PC-9 (cell line): Measurements from ENCODE around the gene CHCHD2. TPM values are rescaled to one million over a fixed set of nuclear protein-coding genes. Genes with fewer than 3 reads are reported as not detected.

ENCODE experiments used
- BruUV-seq: library from RNA; stranded (reverse); fragments of 400-500 nt; replicated peaks from 2 replicates; lab custom pipeline; 2021; lab: Mats Ljungman, UMichigan
- CTCF ChIA-PET: fragments of 300-600 bp; sonication (Branson Sonifier 250); formaldehyde crosslinking; loops from one replicate; lab custom pipeline; 2022; ENCODE audit warnings: antibody characterized with exemption; lab: Charles Lee
- POLR2A ChIA-PET: fragments of 300-600 bp; sonication (Branson Sonifier 250); formaldehyde crosslinking; loops from one replicate; lab custom pipeline; 2022; ENCODE audit warnings: antibody characterized with exemption; ENCODE audit not compliant: unreplicated experiment; lab: Charles Lee
- DNase-seq, 2 experiments: peaks; one replicate each; pipeline versions ENCODE4 v3.0.0 to v3.0.0-alpha.2; 2015 to 2022; ENCODE audit warnings: mixed read lengths in 1 of 2
- H2AFZ ChIP-seq: fragments of 200-600 bp; sonication (generic); 2 replicates; pipeline ENCODE4 v1.8.1; 2017; ENCODE audit warnings: antibody characterized with exemption
- H3F3A ChIP-seq: fragments of 200-600 bp; sonication (generic); 2 replicates; pipeline ENCODE4 v1.8.1; 2017; ENCODE audit warnings: antibody characterized with exemption, mild to moderate bottlenecking, low read depth; ENCODE audit not compliant: insufficient read depth
- H3K27ac ChIP-seq: fragments of 200-600 bp; sonication (generic); 2 replicates; pipeline ENCODE4 v1.6.1; 2016; ENCODE audit warnings: mixed run types
- H3K27me3 ChIP-seq: fragments of 200-600 bp; sonication (generic); 2 replicates; pipeline ENCODE4 v1.6.1; 2016; ENCODE audit warnings: low read depth, mixed run types; ENCODE audit not compliant: insufficient read depth
- H3K36me3 ChIP-seq: fragments of 200-600 bp; sonication (generic); 2 replicates; pipeline ENCODE4 v1.6.1; 2016; ENCODE audit warnings: low read depth, mixed run types
- H3K4me1 ChIP-seq: fragments of 200-600 bp; sonication (generic); replicated peaks from 2 replicates; pipeline ENCODE4 v1.6.1; 2016; ENCODE audit warnings: mixed run types; ENCODE audit not compliant: insufficient read depth
- H3K4me2 ChIP-seq: fragments of 200-600 bp; sonication (generic); 2 replicates; pipeline ENCODE4 v1.6.1; 2017; ENCODE audit warnings: mixed run types
- H3K4me3 ChIP-seq: fragments of 200-600 bp; sonication (generic); 2 replicates; pipeline ENCODE4 v1.6.1; 2016; ENCODE audit warnings: mixed run types
- H3K79me2 ChIP-seq: fragments of 200-600 bp; sonication (generic); 2 replicates; pipeline ENCODE4 v1.6.1; 2017; ENCODE audit warnings: low read depth, mixed run types
- H3K9me2 ChIP-seq: fragments of 200-600 bp; sonication (generic); 2 replicates; pipeline ENCODE4 v1.8.1; 2017; ENCODE audit warnings: mild to moderate bottlenecking; ENCODE audit not compliant: insufficient read depth
- H3K9me3 ChIP-seq: fragments of 200-600 bp; sonication (generic); 2 replicates; pipeline ENCODE4 v1.8.1; 2016; ENCODE audit warnings: low read depth; ENCODE audit not compliant: insufficient read depth
- H4K20me1 ChIP-seq: fragments of 200-600 bp; sonication (generic); 2 replicates; pipeline ENCODE4 v1.8.1; 2017; ENCODE audit not compliant: insufficient read depth
- CTCF ChIP-seq: fragments of 200-600 bp; sonication (generic); conservative IDR thresholded peaks from 2 replicates; pipeline ENCODE4 v1.6.1; 2017; ENCODE audit warnings: mixed run types, antibody characterized with exemption, mild to moderate bottlenecking, moderate library complexity
- EZH2 ChIP-seq: fragments of 200-600 bp; sonication (generic); IDR thresholded peaks from 2 replicates; pipeline ENCODE4 v1.8.0; 2017; ENCODE audit warnings: antibody characterized with exemption, low read depth
- intact Hi-C: fragments of 100-400 bp; cut with micrococcal nuclease; formaldehyde crosslinking; loops from one replicate; pipeline ENCODE4 v1.10.0; 2022; ENCODE audit not compliant: unreplicated experiment
- total RNA-seq: library from RNA; stranded (reverse); gene quantifications from 2 replicates; pipeline ENCODE4 v1.2.3, GENCODE V29; 2021

The CHCHD2 gene
- total RNA-seq, 1 experiment from 2014 or later = 978 TPM

GRCh38 chr7:56125831-56126230, 19.6 kb upstream of the CHCHD2 start:
- no peaks in the 10 kb centered on the region for H3K9me3 ChIP-seq
- no peaks in the 10 kb centered on the region for H3K9me2 ChIP-seq
- H4K20me1 ChIP-seq = no peaks in the 10 kb centered on the region
- no peak for TF ChIP-seq CTCF
- no peak for TF ChIP-seq EZH2
- intact Hi-C loops = no loop called here
- no peaks in the 10 kb centered on the region for H3K36me3 ChIP-seq
- no peak overlapping the region for H3K4me3 ChIP-seq
- no peak overlapping the region for H2AFZ ChIP-seq
- H3K4me2 ChIP-seq = no peak overlapping the region
- ChIA-PET POLR2A (no interaction called here), CTCF (no interaction called here)
- DNase-seq = no peak
- no peak overlapping the region for H3K27ac ChIP-seq
- BruUV-seq = no TSS peak
- no peaks in the 10 kb centered on the region for H3K27me3 ChIP-seq
- H3F3A ChIP-seq = no peaks in the 10 kb centered on the region
- H3K79me2 ChIP-seq = no peaks in the 10 kb centered on the region
- no peaks in the 10 kb centered on the region for H3K4me1 ChIP-seq

- H3K27me3 ChIP-seq = no peaks in the 10 kb centered on the region
- TF ChIP-seq EZH2 (no peak), CTCF (no peak)
- DNase-seq = no peak
- POLR2A ChIA-PET = no interaction called here
- no peaks in the 10 kb centered on the region for H3K36me3 ChIP-seq
- intact Hi-C loops = no loop called here
- no peaks in the 10 kb centered on the region for H3K9me2 ChIP-seq
- H3K9me3 ChIP-seq = no peaks in the 10 kb centered on the region
- H3K4me1 ChIP-seq = no peaks in the 10 kb centered on the region
- no peak overlapping the region for H3K4me3 ChIP-seq
- H3K4me2 ChIP-seq = no peak overlapping the region
- no peaks in the 10 kb centered on the region for H4K20me1 ChIP-seq
- CTCF ChIA-PET = no interaction called here
- H3K79me2 ChIP-seq = no peaks in the 10 kb centered on the region
- BruUV-seq = no TSS peak
- H3F3A ChIP-seq = no peaks in the 10 kb centered on the region
- H2AFZ ChIP-seq = no peak overlapping the region
- H3K27ac ChIP-seq = no peak overlapping the region
Observed at GRCh38 chr7:56124981-56125380, 18.7 kb upstream of the CHCHD2 start.

- no peak overlapping the region for H3K4me2 ChIP-seq
- H3K9me2 ChIP-seq = no peaks in the 10 kb centered on the region
- no peaks in the 10 kb centered on the region for H3K79me2 ChIP-seq
- no peak overlapping the region for H2AFZ ChIP-seq
- no peaks in the 10 kb centered on the region for H3F3A ChIP-seq
- intact Hi-C loops = no loop called here
- no peaks in the 10 kb centered on the region for H3K9me3 ChIP-seq
- no peaks in the 10 kb centered on the region for H4K20me1 ChIP-seq
- no peaks in the 10 kb centered on the region for H3K36me3 ChIP-seq
- no TSS peak for BruUV-seq
- no peak overlapping the region for H3K27ac ChIP-seq
- POLR2A ChIA-PET = no interaction called here
- no peaks in the 10 kb centered on the region for H3K27me3 ChIP-seq
- no peaks in the 10 kb centered on the region for H3K4me1 ChIP-seq
- no peak for DNase-seq
- CTCF ChIA-PET = no interaction called here
- H3K4me3 ChIP-seq = no peak overlapping the region
- TF ChIP-seq EZH2 = no peak
- TF ChIP-seq CTCF = no peak
Observed at GRCh38 chr7:56121440-56121839, 15.2 kb upstream of the CHCHD2 start.
